Measurements from ENCODE around the gene CACNA2D1.

The CACNA2D1 gene

DNA sequence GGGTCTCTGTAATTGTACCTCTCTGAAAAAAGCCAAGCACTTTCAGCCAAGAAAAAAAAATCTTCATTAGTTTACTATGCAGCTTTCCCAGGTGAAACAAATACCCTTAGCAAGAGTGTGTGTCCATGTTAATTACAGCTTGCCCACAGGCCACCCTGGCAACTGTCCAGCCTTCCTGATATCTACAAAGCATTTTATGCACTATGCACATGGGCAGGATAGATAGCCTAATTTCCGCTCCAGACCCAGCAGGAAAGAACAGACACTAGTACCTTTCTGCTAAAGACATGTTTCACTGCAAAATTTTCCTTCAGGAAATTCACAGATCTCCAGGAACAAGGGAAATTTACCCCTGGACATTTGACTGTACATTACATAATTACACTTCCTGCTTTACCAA lies 24.4 kb downstream of the CACNA2D1 start:
- DNase-seq = no peak
- in situ Hi-C loops (cut with HindIII; ENCODE audit: low pct_ligation_motif_present, low sequenced_read_pairs) = no loop called here
- no peaks in the 10 kb centered on the region for H3K27me3 ChIP-seq (replicated peaks)

DNA sequence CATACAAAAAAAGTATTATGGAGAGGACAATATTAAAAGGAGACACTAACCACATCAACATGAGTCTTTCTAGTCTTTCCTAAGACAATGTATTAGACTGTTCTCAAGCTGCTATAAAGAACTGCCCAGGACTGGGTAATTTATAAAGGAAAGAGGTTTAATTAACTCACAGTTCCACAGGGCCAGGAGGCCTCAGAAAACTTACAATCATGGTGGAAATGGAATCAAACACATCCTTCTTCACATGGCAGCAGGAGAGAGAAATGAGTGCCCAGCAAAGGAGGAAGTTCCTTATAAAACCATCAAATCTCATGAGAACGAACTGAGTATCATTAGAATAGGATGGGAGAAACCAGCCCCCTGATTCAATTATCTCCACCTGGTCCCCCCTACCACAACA lies 25.7 kb downstream of the CACNA2D1 start:
- no peak for DNase-seq
- H3K27me3 ChIP-seq (replicated peaks) = no peaks in the 10 kb centered on the region
- H3K36me3 ChIP-seq (replicated peaks) = no peaks in the 10 kb centered on the region
- TF ChIP-seq, protein P1, sequence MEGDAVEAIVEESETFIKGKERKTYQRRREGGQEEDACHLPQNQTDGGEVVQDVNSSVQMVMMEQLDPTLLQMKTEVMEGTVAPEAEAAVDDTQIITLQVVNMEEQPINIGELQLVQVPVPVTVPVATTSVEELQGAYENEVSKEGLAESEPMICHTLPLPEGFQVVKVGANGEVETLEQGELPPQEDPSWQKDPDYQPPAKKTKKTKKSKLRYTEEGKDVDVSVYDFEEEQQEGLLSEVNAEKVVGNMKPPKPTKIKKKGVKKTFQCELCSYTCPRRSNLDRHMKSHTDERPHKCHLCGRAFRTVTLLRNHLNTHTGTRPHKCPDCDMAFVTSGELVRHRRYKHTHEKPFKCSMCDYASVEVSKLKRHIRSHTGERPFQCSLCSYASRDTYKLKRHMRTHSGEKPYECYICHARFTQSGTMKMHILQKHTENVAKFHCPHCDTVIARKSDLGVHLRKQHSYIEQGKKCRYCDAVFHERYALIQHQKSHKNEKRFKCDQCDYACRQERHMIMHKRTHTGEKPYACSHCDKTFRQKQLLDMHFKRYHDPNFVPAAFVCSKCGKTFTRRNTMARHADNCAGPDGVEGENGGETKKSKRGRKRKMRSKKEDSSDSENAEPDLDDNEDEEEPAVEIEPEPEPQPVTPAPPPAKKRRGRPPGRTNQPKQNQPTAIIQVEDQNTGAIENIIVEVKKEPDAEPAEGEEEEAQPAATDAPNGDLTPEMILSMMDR (IDR thresholded peaks at IDR 0.05; ENCODE audit: low read depth, low read length, missing control alignments) = no peak
- no peak overlapping the region for H3K4me3 ChIP-seq (ENCODE audit: low read depth, low read length)
- in situ Hi-C loops (cut with HindIII; ENCODE audit: low pct_ligation_motif_present, low sequenced_read_pairs) = no loop called here
- no peak overlapping the region for H3K27ac ChIP-seq

More for the DNA sequence above, 24.4 kb downstream of the CACNA2D1 start:
- no peak overlapping the region for H3K27ac ChIP-seq
- TF ChIP-seq, protein P1 (IDR thresholded peaks at IDR 0.05; ENCODE audit: low read depth, low read length, missing control alignments) = no peak
- no peaks in the 10 kb centered on the region for H3K36me3 ChIP-seq (replicated peaks)
- H3K4me3 ChIP-seq (ENCODE audit: low read depth, low read length) = no peak overlapping the region

DNA sequence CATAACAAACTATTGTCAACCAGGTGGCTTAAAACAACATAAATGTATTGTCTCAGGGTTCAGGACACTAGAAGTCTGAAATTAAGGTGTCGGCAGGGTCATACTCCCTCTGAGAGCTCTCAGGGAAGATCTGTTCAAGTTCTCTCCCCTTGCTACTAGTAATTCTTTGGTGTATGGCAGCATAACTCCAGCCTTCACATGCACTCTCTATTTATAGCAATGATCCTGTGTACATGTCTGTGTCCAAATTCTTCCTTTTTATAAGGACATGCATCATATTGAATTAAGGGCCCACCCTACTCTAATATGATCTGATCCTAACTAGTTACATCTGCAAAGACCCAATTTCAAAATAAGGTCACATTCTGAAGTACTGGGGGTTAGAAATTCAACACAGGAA lies 27.2 kb downstream of the CACNA2D1 start:
- in situ Hi-C loops (cut with HindIII; ENCODE audit: low pct_ligation_motif_present, low sequenced_read_pairs) = no loop called here
- Histone ChIP-seq H3K27me3 (replicated peaks) (no peaks in the 10 kb centered on the region), H3K36me3 (replicated peaks) (no peaks in the 10 kb centered on the region), H3K27ac (no peak overlapping the region), H3K4me3 (ENCODE audit: low read depth, low read length) (no peak overlapping the region)
- no peak for DNase-seq
- TF ChIP-seq, protein P1 (IDR thresholded peaks at IDR 0.05; ENCODE audit: low read depth, low read length, missing control alignments) = no peak

DNA sequence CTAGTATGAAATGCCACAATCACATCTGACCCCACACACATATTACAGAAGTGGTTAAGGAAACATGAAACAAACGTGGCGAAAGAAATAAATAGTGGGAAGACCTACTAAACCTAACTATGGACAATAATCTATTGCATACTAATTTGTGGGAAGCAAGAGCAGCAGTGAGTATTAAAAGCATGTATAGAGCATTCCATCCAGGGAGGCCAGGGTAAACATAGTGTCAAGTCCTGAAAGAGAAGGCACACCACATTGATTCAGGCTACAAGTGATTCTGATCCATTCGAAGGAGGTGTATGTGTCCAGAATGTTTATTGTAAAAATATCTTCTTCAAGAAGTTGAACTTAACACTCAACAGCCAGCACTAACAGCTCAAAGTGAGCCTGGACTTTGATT lies 29.2 kb downstream of the CACNA2D1 start:
- DNase-seq = no peak
- in situ Hi-C loops (cut with HindIII; ENCODE audit: low pct_ligation_motif_present, low sequenced_read_pairs) = no loop called here
- Histone ChIP-seq H3K27ac (no peak overlapping the region), H3K4me3 (ENCODE audit: low read depth, low read length) (no peak overlapping the region), H3K36me3 (replicated peaks) (no peaks in the 10 kb centered on the region), H3K27me3 (replicated peaks) (no peaks in the 10 kb centered on the region)
- TF ChIP-seq, protein P1 (IDR thresholded peaks at IDR 0.05; ENCODE audit: low read depth, low read length, missing control alignments) = no peak

DNA sequence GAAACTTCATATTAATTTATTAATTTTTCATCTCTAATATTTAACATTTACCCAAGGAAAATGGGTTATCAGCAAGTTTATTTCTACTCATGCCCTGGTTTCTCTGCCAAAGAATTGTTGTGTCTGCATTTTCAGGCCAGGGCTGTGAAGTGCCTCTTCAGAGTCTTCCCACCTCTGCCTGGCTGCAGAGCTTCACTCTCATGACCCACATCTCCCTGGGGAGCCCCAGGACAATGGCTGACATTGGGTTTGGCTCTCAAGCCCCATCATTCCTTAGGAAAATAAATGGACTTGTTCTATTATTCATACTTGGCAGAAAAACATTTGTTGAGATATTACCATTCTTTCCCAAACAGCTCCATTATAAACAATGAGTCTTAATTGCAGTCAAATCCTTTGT lies 30.3 kb downstream of the CACNA2D1 start:
- TF ChIP-seq, protein P1 (IDR thresholded peaks at IDR 0.05; ENCODE audit: low read depth, low read length, missing control alignments) = no peak
- Histone ChIP-seq H3K36me3 (replicated peaks) (no peaks in the 10 kb centered on the region), H3K4me3 (ENCODE audit: low read depth, low read length) (no peak overlapping the region), H3K27ac (no peak overlapping the region), H3K27me3 (replicated peaks) (no peaks in the 10 kb centered on the region)
- in situ Hi-C loops (cut with HindIII; ENCODE audit: low pct_ligation_motif_present, low sequenced_read_pairs) = no loop called here
- DNase-seq = no peak

DNA sequence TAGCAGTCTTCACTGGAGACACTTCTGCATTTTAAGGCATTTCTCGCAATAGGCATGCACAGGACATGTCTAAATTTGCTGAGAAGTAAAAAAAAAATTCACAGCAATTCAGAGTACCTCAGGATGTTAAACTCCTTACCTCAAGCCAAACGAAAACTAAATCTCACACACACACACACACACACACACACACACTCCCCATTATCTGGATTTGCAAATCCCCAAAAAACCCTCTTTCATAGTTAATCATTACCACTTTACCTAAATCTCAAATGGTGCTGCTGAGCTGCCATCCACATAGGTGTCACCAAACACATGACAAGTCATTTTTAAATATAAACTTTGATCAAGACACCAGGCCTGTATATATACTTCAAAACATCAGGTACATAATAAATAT lies 31.8 kb downstream of the CACNA2D1 start:
- Histone ChIP-seq H3K27ac (no peak overlapping the region), H3K27me3 (replicated peaks) (no peaks in the 10 kb centered on the region), H3K4me3 (ENCODE audit: low read depth, low read length) (no peak overlapping the region), H3K36me3 (replicated peaks) (no peaks in the 10 kb centered on the region)
- in situ Hi-C loops (cut with HindIII; ENCODE audit: low pct_ligation_motif_present, low sequenced_read_pairs) = no loop called here
- DNase-seq = no peak
- TF ChIP-seq, protein P1 (IDR thresholded peaks at IDR 0.05; ENCODE audit: low read depth, low read length, missing control alignments) = no peak
